Activated CD4-positive, alpha-beta memory T cell treated with anti-CD3 and anti-CD28 coated beads, Interleukin-2, amount 10 ng/mL, durations not matched to agents 7 days and 5 days (primary cell): Measurements from ENCODE around the gene NR2F2. TPM values are rescaled to one million over a fixed set of nuclear protein-coding genes. Genes with fewer than 3 reads are reported as not detected.
"Not testable (repeated sequence)": the region's sequence is repeated elsewhere in the genome, so short reads cannot be mapped to it uniquely, and the experiment has no call there.

ENCODE experiments used
- CTCF ChIA-PET: fragments of 350-600 bp; sonication (Branson Sonifier 250); formaldehyde crosslinking; loops from one replicate; lab custom pipeline; 2021; ENCODE audit warnings: antibody characterized with exemption, inconsistent platforms; lab: Charles Lee
- POLR2A ChIA-PET: fragments of 350-600 bp; sonication (Branson Sonifier 250); formaldehyde crosslinking; loops from one replicate; lab custom pipeline; 2021; ENCODE audit warnings: antibody characterized with exemption; lab: Charles Lee
- DNase-seq: peaks from one replicate; pipeline ENCODE4 v3.0.0-alpha.2; 2020
- H3K27ac Mint-ChIP-seq: one replicate; pipeline ENCODE4 v1.8.0; 2021; ENCODE audit warnings: mild to moderate bottlenecking, mixed read lengths
- H3K27me3 Mint-ChIP-seq: one replicate; pipeline ENCODE4 v1.8.0; 2021; ENCODE audit warnings: mixed read lengths
- H3K36me3 Mint-ChIP-seq: one replicate; pipeline ENCODE4 v1.8.0; 2021; ENCODE audit warnings: low read depth, mixed read lengths
- H3K4me1 Mint-ChIP-seq: one replicate; pipeline ENCODE4 v1.8.0; 2021; ENCODE audit warnings: mixed read lengths
- H3K4me3 Mint-ChIP-seq: one replicate; pipeline ENCODE4 v1.8.0; 2021; ENCODE audit warnings: mild to moderate bottlenecking, mixed read lengths
- H3K9me3 Mint-ChIP-seq: one replicate; pipeline ENCODE4 v1.8.0; 2021; ENCODE audit warnings: mixed read lengths
- total RNA-seq, 2 experiments: library from RNA; stranded (reverse); gene quantifications; one replicate each; pipeline ENCODE4 v1.2.3, GENCODE V29; 2021

NR2F2 gene
- total RNA-seq, 2 experiments from 2014 or later: not detected

GRCh38 chr15:96369825-96370621 lies 39.5 kb downstream of the NR2F2 start:
- Mint-ChIP-seq H3K27ac (no peak overlapping the region), H3K36me3 (peaks cover 2% of the 10 kb centered on the region)

GRCh38 chr15:96372554-96372953 lies 42.1 kb downstream of the NR2F2 start:
- H3K4me3 Mint-ChIP-seq: no peak overlapping the region
- no peaks in the 10 kb centered on the region for H3K4me1 Mint-ChIP-seq
- peaks cover 2% of the 10 kb centered on the region for H3K9me3 Mint-ChIP-seq
- no peaks in the 10 kb centered on the region for H3K36me3 Mint-ChIP-seq
- H3K27ac Mint-ChIP-seq: no peak overlapping the region
- peaks cover 24% of the 10 kb centered on the region for H3K27me3 Mint-ChIP-seq
- DNase-seq: no peak
- POLR2A ChIA-PET: no interaction called here
- CTCF ChIA-PET: no interaction called here

More at GRCh38 chr15:96369825-96370621, 39.5 kb downstream of the NR2F2 start:
- Mint-ChIP-seq H3K9me3 (peaks cover 2% of the 10 kb centered on the region), H3K27me3 (peaks cover 41% of the 10 kb centered on the region), H3K4me3 (no peak overlapping the region), H3K4me1 (no peaks in the 10 kb centered on the region)
- ChIA-PET CTCF (no interaction called here), POLR2A (no interaction called here)
- DNase-seq: no peak

GRCh38 chr15:96374499-96374898 lies 44.0 kb downstream of the NR2F2 start:
- H3K4me1 Mint-ChIP-seq: no peaks in the 10 kb centered on the region
- peaks cover 10% of the 10 kb centered on the region for H3K27me3 Mint-ChIP-seq
- no peak overlapping the region for H3K4me3 Mint-ChIP-seq
- H3K36me3 Mint-ChIP-seq: no peaks in the 10 kb centered on the region
- no peak for DNase-seq
- ChIA-PET POLR2A (no interaction called here), CTCF (no interaction called here)
- peaks cover 2% of the 10 kb centered on the region for H3K9me3 Mint-ChIP-seq
- H3K27ac Mint-ChIP-seq: no peak overlapping the region

- H3K9me3 Mint-ChIP-seq, H3K27ac Mint-ChIP-seq, H3K36me3 Mint-ChIP-seq, DNase-seq, CTCF ChIA-PET, H3K4me1 Mint-ChIP-seq, H3K27me3 Mint-ChIP-seq, POLR2A ChIA-PET, H3K4me3 Mint-ChIP-seq: not testable (repeated sequence)
Observed at GRCh38 chr15:96379592-96379991, 49.1 kb downstream of the NR2F2 start.

GRCh38 chr15:96381463-96381862 lies 51.0 kb downstream of the NR2F2 start:
- H3K36me3 Mint-ChIP-seq: no peaks in the 10 kb centered on the region
- ChIA-PET POLR2A (no interaction called here), CTCF (no interaction called here)
- no peaks in the 10 kb centered on the region for H3K27me3 Mint-ChIP-seq
- no peaks in the 10 kb centered on the region for H3K4me1 Mint-ChIP-seq
- no peak for DNase-seq
- H3K9me3 Mint-ChIP-seq: peaks cover 4% of the 10 kb centered on the region
- no peak overlapping the region for H3K4me3 Mint-ChIP-seq
- H3K27ac Mint-ChIP-seq: no peak overlapping the region

GRCh38 chr15:96385195-96385594 lies 54.7 kb downstream of the NR2F2 start:
- Mint-ChIP-seq H3K36me3 (no peaks in the 10 kb centered on the region), H3K27ac (no peak overlapping the region), H3K4me3 (no peak overlapping the region), H3K4me1 (no peaks in the 10 kb centered on the region), H3K9me3 (peaks cover 6% of the 10 kb centered on the region), H3K27me3 (no peaks in the 10 kb centered on the region)
- ChIA-PET CTCF (no interaction called here), POLR2A (no interaction called here)
- no peak for DNase-seq

GRCh38 chr15:96388673-96389072 lies 58.2 kb downstream of the NR2F2 start:
- Mint-ChIP-seq H3K4me1 (no peaks in the 10 kb centered on the region), H3K27ac (no peak overlapping the region), H3K36me3 (no peaks in the 10 kb centered on the region), H3K4me3 (no peak overlapping the region), H3K9me3 (peaks cover 3% of the 10 kb centered on the region), H3K27me3 (no peaks in the 10 kb centered on the region)
- ChIA-PET POLR2A (no interaction called here), CTCF (no interaction called here)
- no peak for DNase-seq
